HepG2 (cell line): ENCODE data around the gene HS3ST3B1. TPM values are rescaled to one million over a fixed set of nuclear protein-coding genes. Genes with fewer than 3 reads are reported as not detected.

Source experiments
- HNRNPLL ChIP-seq: fragments of 200-400 bp; formaldehyde crosslinking; IDR thresholded peaks from 2 replicates; pipeline ENCODE4 v1.6.1; 2017; ENCODE audit warnings: mild to moderate bottlenecking, low read depth, low read length; ENCODE audit not compliant: poor library complexity, severe bottlenecking
- KAT8 ChIP-seq: IDR thresholded peaks from 2 replicates; pipeline ENCODE4 v1.6.1; 2016; ENCODE audit warnings: missing genetic modification reagents, missing compliant biosample characterization
- NBN ChIP-seq: fragments of 450-650 bp; conservative IDR thresholded peaks from 2 replicates; pipeline ENCODE4 v1.6.1; 2017
- RARA ChIP-seq: IDR thresholded peaks from 2 replicates; pipeline ENCODE4 v1.6.1; 2016; ENCODE audit warnings: missing genetic modification reagents, missing compliant biosample characterization
- SETDB1 ChIP-seq: sonication (generic); formaldehyde crosslinking; IDR thresholded peaks from 2 replicates; pipeline ENCODE4 v1.5.1; 2020; ENCODE audit warnings: missing genetic modification reagents, mild to moderate bottlenecking, borderline replicate concordance
- SSRP1 ChIP-seq: IDR thresholded peaks from 2 replicates; pipeline ENCODE4 v1.6.1; 2016; ENCODE audit warnings: control low read depth
- TP53 ChIP-seq: sonication (generic); formaldehyde crosslinking; conservative IDR thresholded peaks from 2 replicates; pipeline ENCODE4 v1.4.0; 2020; ENCODE audit warnings: missing genetic modification reagents
- ZFP36L1 ChIP-seq: sonication (generic); formaldehyde crosslinking; IDR thresholded peaks from 2 replicates; pipeline ENCODE4 v1.8.0; 2022; ENCODE audit warnings: mild to moderate bottlenecking, missing genetic modification reagents, moderate library complexity
- ZMYM4 ChIP-seq: sonication (generic); formaldehyde crosslinking; IDR thresholded peaks from 2 replicates; pipeline ENCODE4 v1.8.1; 2023; ENCODE audit warnings: mild to moderate bottlenecking, missing genetic modification reagents
- ZNF17 ChIP-seq: sonication (generic); formaldehyde crosslinking; IDR thresholded peaks from 2 replicates; pipeline ENCODE4 v1.5.0; 2020; ENCODE audit warnings: mild to moderate bottlenecking, missing genetic modification reagents
- ZNF296 ChIP-seq: sonication (generic); formaldehyde crosslinking; conservative IDR thresholded peaks from 2 replicates; pipeline ENCODE4 v1.5.0; 2020; ENCODE audit warnings: mild to moderate bottlenecking, missing genetic modification reagents
- ZNF367 ChIP-seq: sonication (generic); formaldehyde crosslinking; IDR thresholded peaks from 2 replicates; pipeline ENCODE4 v1.4.0; 2020; ENCODE audit warnings: missing genetic modification reagents, borderline replicate concordance
- ZNF674 ChIP-seq: sonication (generic); formaldehyde crosslinking; IDR thresholded peaks from 2 replicates; pipeline ENCODE4 v1.5.0; 2020; ENCODE audit warnings: low read depth, mild to moderate bottlenecking, missing genetic modification reagents
- ZNF775 ChIP-seq: sonication (generic); formaldehyde crosslinking; IDR thresholded peaks from 2 replicates; pipeline ENCODE4 v1.4.0; 2020; ENCODE audit warnings: missing genetic modification reagents, mild to moderate bottlenecking, moderate library complexity, borderline replicate concordance
- ZNF776 ChIP-seq: sonication (generic); formaldehyde crosslinking; IDR thresholded peaks from 2 replicates; pipeline ENCODE4 v1.4.0; 2020; ENCODE audit warnings: mild to moderate bottlenecking, missing genetic modification reagents
- ZNF891 ChIP-seq: sonication (generic); formaldehyde crosslinking; IDR thresholded peaks from 2 replicates; pipeline ENCODE4 v1.5.0; 2020; ENCODE audit warnings: mild to moderate bottlenecking, missing genetic modification reagents
- polyA plus RNA-seq, 8 experiments: library from polyadenylated mRNA; depleted of rRNA in 3 of 8; stranded (reverse) in 7 of 8; unstranded in 1 of 8; fragments of >200 nt; fragmentation: Illumina TruSeq in 4 of 8; extraction: Trizol in 4 of 8; gene quantifications; 2 replicates each; pipeline versions ENCODE4 v1.2.1 to v1.2.3, GENCODE V29; 2011 to 2016; ENCODE audit warnings: low read depth in 4 of 8, missing spikeins in 1 of 8, mixed read lengths in 1 of 8; ENCODE audit not compliant: insufficient read depth in 1 of 8
- total RNA-seq, 5 experiments: library from RNA; depleted of rRNA; stranded (reverse); fragments of >200 nt; fragmentation: Illumina TruSeq; extraction: Trizol; gene quantifications; 2 replicates each; pipeline ENCODE4 v1.2.3, GENCODE V29; 2016; ENCODE audit warnings: low read depth in 1 of 5
- TF ChIP-seq, protein P1 (sequence below): sonication (generic); formaldehyde crosslinking; IDR thresholded peaks from 2 replicates; pipeline ENCODE4 v1.5.0; 2020; ENCODE audit warnings: mild to moderate bottlenecking, missing genetic modification reagents
- TF ChIP-seq, protein P2 (sequence below): IDR thresholded peaks from 2 replicates; pipeline ENCODE4 v1.6.1; 2016; ENCODE audit warnings: mild to moderate bottlenecking, missing biosample characterization, missing genetic modification reagents
- TF ChIP-seq, protein P3 (sequence below): sonication (generic); IDR thresholded peaks from 2 replicates; pipeline ENCODE4 v1.6.1; 2016; ENCODE audit warnings: low read depth, borderline replicate concordance
- TF ChIP-seq, protein P4 (sequence below): sonication (generic); formaldehyde crosslinking; IDR thresholded peaks from 2 replicates; pipeline ENCODE4 v1.8.0; 2022; ENCODE audit warnings: missing genetic modification reagents, low read depth, mild to moderate bottlenecking, borderline replicate concordance
- TF ChIP-seq, protein P5 (sequence below): sonication (generic); formaldehyde crosslinking; IDR thresholded peaks from 2 replicates; pipeline ENCODE4 v1.4.0; 2020; ENCODE audit warnings: missing genetic modification reagents, low read depth, mild to moderate bottlenecking, borderline replicate concordance
- TF ChIP-seq, protein P6 (sequence below): sonication (generic); formaldehyde crosslinking; IDR thresholded peaks from 2 replicates; pipeline ENCODE4 v1.4.0; 2020; ENCODE audit warnings: mild to moderate bottlenecking, missing genetic modification reagents
- TF ChIP-seq, protein P7 (sequence below), 2 experiments: sonication (generic) in 1 of 2; formaldehyde crosslinking in 1 of 2; IDR thresholded peaks; 2 replicates each; pipeline versions ENCODE4 v1.4.0 to v1.6.1; 2018 to 2020; ENCODE audit warnings: missing genetic modification reagents in 2 of 2, borderline replicate concordance in 1 of 2, low read depth in 1 of 2, mild to moderate bottlenecking in 1 of 2, missing biosample characterization in 1 of 2

Gene HS3ST3B1
- total and polyA plus RNA-seq, 2 of the 13 experiments (the other 11 are each of a cell fraction or from before 2014, with no cell fraction given), result 15.7 to 39.5 TPM

DNA sequence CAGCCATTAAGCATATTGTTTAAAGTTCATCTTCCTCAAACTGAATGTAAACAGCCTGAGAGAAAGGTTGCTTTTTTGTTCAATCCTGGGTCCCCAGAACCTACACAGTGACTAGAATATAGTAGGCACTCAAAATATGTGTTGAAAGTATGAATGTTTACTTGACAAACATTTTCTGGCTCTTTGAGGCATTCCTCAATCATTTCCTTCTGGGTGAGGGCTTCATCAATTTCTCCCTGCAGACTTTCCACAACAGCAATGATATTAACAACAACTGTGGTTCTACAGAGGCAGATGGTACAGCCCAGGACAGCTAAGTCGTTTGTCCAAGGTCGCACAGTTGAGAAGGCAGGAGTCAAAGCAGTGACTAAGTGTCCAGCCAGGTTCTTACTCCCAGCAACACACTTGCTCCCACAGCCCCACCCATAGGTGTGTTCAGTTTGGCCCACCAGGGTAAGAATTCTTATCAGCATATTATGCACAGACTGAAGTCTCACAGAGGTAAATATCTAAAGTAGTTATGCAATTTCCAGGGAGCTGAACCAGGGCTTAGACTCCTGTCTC lies 61.1 kb downstream of the HS3ST3B1 start (continued):
- TF ChIP-seq ZFP36L1 (CRISPR knock-in tag) (no peak), ZNF674 (CRISPR knock-in tag) (no peak), TP53 (no peak), NBN (no peak), ZNF296 (CRISPR knock-in tag) (no peak), ZNF891 (CRISPR knock-in tag) (no peak), ZNF775 (CRISPR knock-in tag) (no peak), ZNF776 (CRISPR knock-in tag) (no peak), SETDB1 (CRISPR knock-in tag) (no peak), HNRNPLL (no peak), ZNF367 (CRISPR knock-in tag) (no peak), RARA (CRISPR knock-in tag) (0 out of 2 replicates have a peak, but pooled peaks have one; percentile 18), ZMYM4 (peak; percentile 23; the same call in 1 of the 2 replicates), SSRP1 (CRISPR knock-in tag) (no peak), KAT8 (CRISPR knock-in tag) (0 out of 2 replicates have a peak, but pooled peaks have one; percentile 14), ZNF17 (CRISPR knock-in tag) (no peak)
- TF ChIP-seq, protein P1, sequence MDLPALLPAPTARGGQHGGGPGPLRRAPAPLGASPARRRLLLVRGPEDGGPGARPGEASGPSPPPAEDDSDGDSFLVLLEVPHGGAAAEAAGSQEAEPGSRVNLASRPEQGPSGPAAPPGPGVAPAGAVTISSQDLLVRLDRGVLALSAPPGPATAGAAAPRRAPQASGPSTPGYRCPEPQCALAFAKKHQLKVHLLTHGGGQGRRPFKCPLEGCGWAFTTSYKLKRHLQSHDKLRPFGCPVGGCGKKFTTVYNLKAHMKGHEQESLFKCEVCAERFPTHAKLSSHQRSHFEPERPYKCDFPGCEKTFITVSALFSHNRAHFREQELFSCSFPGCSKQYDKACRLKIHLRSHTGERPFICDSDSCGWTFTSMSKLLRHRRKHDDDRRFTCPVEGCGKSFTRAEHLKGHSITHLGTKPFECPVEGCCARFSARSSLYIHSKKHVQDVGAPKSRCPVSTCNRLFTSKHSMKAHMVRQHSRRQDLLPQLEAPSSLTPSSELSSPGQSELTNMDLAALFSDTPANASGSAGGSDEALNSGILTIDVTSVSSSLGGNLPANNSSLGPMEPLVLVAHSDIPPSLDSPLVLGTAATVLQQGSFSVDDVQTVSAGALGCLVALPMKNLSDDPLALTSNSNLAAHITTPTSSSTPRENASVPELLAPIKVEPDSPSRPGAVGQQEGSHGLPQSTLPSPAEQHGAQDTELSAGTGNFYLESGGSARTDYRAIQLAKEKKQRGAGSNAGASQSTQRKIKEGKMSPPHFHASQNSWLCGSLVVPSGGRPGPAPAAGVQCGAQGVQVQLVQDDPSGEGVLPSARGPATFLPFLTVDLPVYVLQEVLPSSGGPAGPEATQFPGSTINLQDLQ (CRISPR knock-in tag), result no peak
- TF ChIP-seq, protein P2, sequence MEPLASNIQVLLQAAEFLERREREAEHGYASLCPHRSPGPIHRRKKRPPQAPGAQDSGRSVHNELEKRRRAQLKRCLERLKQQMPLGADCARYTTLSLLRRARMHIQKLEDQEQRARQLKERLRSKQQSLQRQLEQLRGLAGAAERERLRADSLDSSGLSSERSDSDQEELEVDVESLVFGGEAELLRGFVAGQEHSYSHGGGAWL, result no peak
- TF ChIP-seq, protein P3, sequence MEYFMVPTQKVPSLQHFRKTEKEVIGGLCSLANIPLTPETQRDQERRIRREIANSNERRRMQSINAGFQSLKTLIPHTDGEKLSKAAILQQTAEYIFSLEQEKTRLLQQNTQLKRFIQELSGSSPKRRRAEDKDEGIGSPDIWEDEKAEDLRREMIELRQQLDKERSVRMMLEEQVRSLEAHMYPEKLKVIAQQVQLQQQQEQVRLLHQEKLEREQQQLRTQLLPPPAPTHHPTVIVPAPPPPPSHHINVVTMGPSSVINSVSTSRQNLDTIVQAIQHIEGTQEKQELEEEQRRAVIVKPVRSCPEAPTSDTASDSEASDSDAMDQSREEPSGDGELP, result no peak
- TF ChIP-seq, protein P4, sequence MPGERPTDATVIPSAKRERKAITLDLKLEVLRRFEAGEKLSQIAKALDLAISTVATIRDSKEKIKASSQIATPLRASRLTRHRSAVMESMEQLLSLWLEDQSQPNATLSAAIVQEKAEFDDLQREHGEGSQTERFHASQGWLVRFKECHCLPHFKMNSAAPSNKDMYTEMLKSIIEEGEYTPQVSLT (CRISPR knock-in tag), result no peak
- TF ChIP-seq, protein P5, sequence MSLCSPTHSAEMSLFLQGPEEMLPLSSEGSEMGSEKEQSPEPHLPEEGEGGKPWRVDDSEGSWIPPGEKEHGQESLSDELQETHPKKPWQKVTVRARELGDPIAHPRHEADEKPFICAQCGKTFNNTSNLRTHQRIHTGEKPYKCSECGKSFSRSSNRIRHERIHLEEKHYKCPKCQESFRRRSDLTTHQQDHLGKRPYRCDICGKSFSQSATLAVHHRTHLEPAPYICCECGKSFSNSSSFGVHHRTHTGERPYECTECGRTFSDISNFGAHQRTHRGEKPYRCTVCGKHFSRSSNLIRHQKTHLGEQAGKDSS (CRISPR knock-in tag), result no peak
- TF ChIP-seq, protein P6, sequence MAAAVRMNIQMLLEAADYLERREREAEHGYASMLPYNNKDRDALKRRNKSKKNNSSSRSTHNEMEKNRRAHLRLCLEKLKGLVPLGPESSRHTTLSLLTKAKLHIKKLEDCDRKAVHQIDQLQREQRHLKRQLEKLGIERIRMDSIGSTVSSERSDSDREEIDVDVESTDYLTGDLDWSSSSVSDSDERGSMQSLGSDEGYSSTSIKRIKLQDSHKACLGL (CRISPR knock-in tag), result no peak
- TF ChIP-seq, protein P7, sequence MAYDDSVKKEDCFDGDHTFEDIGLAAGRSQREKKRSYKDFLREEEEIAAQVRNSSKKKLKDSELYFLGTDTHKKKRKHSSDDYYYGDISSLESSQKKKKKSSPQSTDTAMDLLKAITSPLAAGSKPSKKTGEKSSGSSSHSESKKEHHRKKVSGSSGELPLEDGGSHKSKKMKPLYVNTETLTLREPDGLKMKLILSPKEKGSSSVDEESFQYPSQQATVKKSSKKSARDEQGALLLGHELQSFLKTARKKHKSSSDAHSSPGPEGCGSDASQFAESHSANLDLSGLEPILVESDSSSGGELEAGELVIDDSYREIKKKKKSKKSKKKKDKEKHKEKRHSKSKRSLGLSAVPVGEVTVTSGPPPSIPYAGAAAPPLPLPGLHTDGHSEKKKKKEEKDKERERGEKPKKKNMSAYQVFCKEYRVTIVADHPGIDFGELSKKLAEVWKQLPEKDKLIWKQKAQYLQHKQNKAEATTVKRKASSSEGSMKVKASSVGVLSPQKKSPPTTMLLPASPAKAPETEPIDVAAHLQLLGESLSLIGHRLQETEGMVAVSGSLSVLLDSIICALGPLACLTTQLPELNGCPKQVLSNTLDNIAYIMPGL (CRISPR knock-in tag; IDR thresholded peaks at IDR 0.05; ENCODE audit: borderline replicate concordance in 1 of 2, low read depth in 1 of 2), result no peak
